Measurements from ENCODE around the gene CFLAR. TPM values are rescaled to one million over a fixed set of nuclear protein-coding genes. Genes with fewer than 3 reads are reported as not detected.

The CFLAR gene
- total and polyA plus RNA-seq, 2 of the 13 experiments (the other 11 are each of a cell fraction or from before 2014, with no cell fraction given) = 43.8 to 92.1 TPM

GRCh38 chr2:201128933-201129505 is 13.1 kb downstream of the CFLAR start (continued):
- no peak for TF ChIP-seq JARID2 (CRISPR knock-in tag; IDR thresholded peaks at IDR 0.05; ENCODE audit: insufficient replicate concordance)
- no peak for TF ChIP-seq BCLAF1 (IDR thresholded peaks at IDR 0.05)
- no peak for TF ChIP-seq STAT5B (CRISPR knock-in tag; IDR thresholded peaks at IDR 0.05)
- TF ChIP-seq ZNF274 (CRISPR knock-in tag; IDR thresholded peaks at IDR 0.05) = no peak
- TF ChIP-seq ZC3H13 (CRISPR knock-in tag; IDR thresholded peaks at IDR 0.05) = no peak
- no peak for TF ChIP-seq NAIF1 (CRISPR knock-in tag; IDR thresholded peaks at IDR 0.05; ENCODE audit: borderline replicate concordance)
- no peak for TF ChIP-seq ZKSCAN8 (CRISPR knock-in tag; IDR thresholded peaks at IDR 0.05; ENCODE audit: borderline replicate concordance)
- TF ChIP-seq ZSCAN30 (CRISPR knock-in tag; IDR thresholded peaks at IDR 0.05) = no peak
- TF ChIP-seq TRAFD1 (CRISPR knock-in tag; IDR thresholded peaks at IDR 0.05; ENCODE audit: borderline replicate concordance) = no peak
- peak; percentile 79 for TF ChIP-seq SAP130 (CRISPR knock-in tag; IDR thresholded peaks at IDR 0.05; ENCODE audit: low read depth)
- no peak for TF ChIP-seq MAFF (IDR thresholded peaks at IDR 0.05; ENCODE audit: low read depth, low read length)
- no peak for TF ChIP-seq MTF1 (CRISPR knock-in tag; IDR thresholded peaks at IDR 0.05)
- peak; percentile 61 for TF ChIP-seq MNT (IDR thresholded peaks at IDR 0.05)
- peak; percentile 27; the same call in 1 of the 2 replicates for TF ChIP-seq DMAP1 (CRISPR knock-in tag; IDR thresholded peaks at IDR 0.05)
- no peak for TF ChIP-seq PLSCR1 (CRISPR knock-in tag; IDR thresholded peaks at IDR 0.05; ENCODE audit: borderline replicate concordance)
- no peak for TF ChIP-seq ZBTB34 (CRISPR knock-in tag; IDR thresholded peaks at IDR 0.05)
- TF ChIP-seq SMAD9 (CRISPR knock-in tag; IDR thresholded peaks at IDR 0.05) = no peak
- TF ChIP-seq HDAC1 (CRISPR knock-in tag; IDR thresholded peaks at IDR 0.05) = no peak
- no peak for TF ChIP-seq ZBTB49 (CRISPR knock-in tag; IDR thresholded peaks at IDR 0.05; ENCODE audit: borderline replicate concordance)
